ENCODE measurements around the gene ZNF90. TPM values are rescaled to one million over a fixed set of nuclear protein-coding genes. Genes with fewer than 3 reads are reported as not detected.

ZNF90 gene
- total and polyA plus RNA-seq, 2 of the 4 experiments (the other 2 are of a cell fraction): 0.36 to 0.38 TPM

- Histone ChIP-seq H4K91ac (ENCODE audit: insufficient read depth, low read depth, low read length) (no peak overlapping the region), H4K20me1 (ENCODE audit: insufficient read depth, low read length) (no peaks in the 10 kb centered on the region), H3K18ac (ENCODE audit: low read depth, low read length) (no peak overlapping the region), H2AFZ (replicated peaks; ENCODE audit: low read length, poor library complexity) (peak overlapping the region; percentile 88), H4K8ac (ENCODE audit: low read depth in 2 of 2, low read length in 2 of 2) (0 out of 4 replicates have a peak overlapping the region, but pooled peaks of 1 of the 2 experiments have one; percentile 25), H3K9me1 (ENCODE audit: insufficient read depth, low read length) (no peaks in the 10 kb centered on the region), H3K9ac (ENCODE audit: low read depth, low read length) (peak overlapping the region; percentile 31), H2AK9ac (replicated peaks; ENCODE audit: low read depth, low read length, poor library complexity) (no peak overlapping the region), H2BK5ac (ENCODE audit: low read depth, low read length, poor library complexity, severe bottlenecking) (no peak overlapping the region), H2BK15ac (ENCODE audit: low read depth, low read length) (no peak overlapping the region), H3K4me3 (ENCODE audit: insufficient read depth, low read depth, low read length) (peak overlapping the region; percentile 58), H3K23ac (ENCODE audit: low read depth, low read length) (peak overlapping the region; percentile 33; the same call in 1 of the 2 replicates), H3K79me1 (ENCODE audit: low read depth in 1 of 2, low read length in 2 of 2) (peaks cover 0 to 5% of the 10 kb centered on the region in 2 experiments; a peak in 2 of 4 replicates), H3K36me3 (ENCODE audit: control insufficient read depth, insufficient read depth, low read length) (no peaks in the 10 kb centered on the region), H3K9me3 (ENCODE audit: control insufficient read depth, insufficient read depth, low read length) (no peaks in the 10 kb centered on the region; the same call in 1 of the 2 replicates), H3K27ac (ENCODE audit: insufficient read depth, low read length) (no peak overlapping the region), H3K27me3 (ENCODE audit: control insufficient read depth, insufficient read depth, low read length) (no peaks in the 10 kb centered on the region), H3K4ac (ENCODE audit: low read depth, low read length) (no peak overlapping the region), H2AK5ac (ENCODE audit: low read depth, low read length) (no peak overlapping the region), H4K5ac (ENCODE audit: low read depth, low read length) (no peak overlapping the region), H2BK20ac (ENCODE audit: low read depth, low read length) (no peak overlapping the region), H2BK120ac (ENCODE audit: low read depth, low read length) (no peak overlapping the region), H3K4me1 (ENCODE audit: control insufficient read depth, insufficient read depth, low read length) (no peaks in the 10 kb centered on the region), H3K4me2 (ENCODE audit: low read depth, low read length) (peak overlapping the region; percentile 82), H3K14ac (replicated peaks; ENCODE audit: low read depth, low read length) (no peak overlapping the region), H3K56ac (ENCODE audit: extremely low read depth, insufficient read depth, low read length) (no peak overlapping the region)
- 0% methylated on average over 2 of the region's 19 CpGs; no CpG with 5 or more reads in 1 of the 2 experiments for WGBS, 2 experiments (ENCODE audit: extremely low coverage in 2 of 2, insufficient read length in 1 of 2)
- TF ChIP-seq CHD1 (IDR thresholded peaks at IDR 0.05; ENCODE audit: low read depth, low read length) (no peak), SMC3 (IDR thresholded peaks at IDR 0.05; ENCODE audit: low read depth, low read length) (no peak), MAFK (IDR thresholded peaks at IDR 0.05; ENCODE audit: low read depth, low read length) (no peak)
- TF ChIP-seq, protein P1, sequence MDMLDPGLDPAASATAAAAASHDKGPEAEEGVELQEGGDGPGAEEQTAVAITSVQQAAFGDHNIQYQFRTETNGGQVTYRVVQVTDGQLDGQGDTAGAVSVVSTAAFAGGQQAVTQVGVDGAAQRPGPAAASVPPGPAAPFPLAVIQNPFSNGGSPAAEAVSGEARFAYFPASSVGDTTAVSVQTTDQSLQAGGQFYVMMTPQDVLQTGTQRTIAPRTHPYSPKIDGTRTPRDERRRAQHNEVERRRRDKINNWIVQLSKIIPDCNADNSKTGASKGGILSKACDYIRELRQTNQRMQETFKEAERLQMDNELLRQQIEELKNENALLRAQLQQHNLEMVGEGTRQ (IDR thresholded peaks at IDR 0.05; ENCODE audit: low read depth, low read length): peak; percentile 49; the same call in 1 of the 2 replicates
- ChIA-PET CTCF (interaction anchor here (1.0 kb wide), 1 partner anchor 1760 kb away, joined by 3 read pairs; no protein-coding TSS in a partner anchor), POLR2A (ENCODE audit: unreplicated experiment) (no interaction called here)
- intact Hi-C loops (cut with micrococcal nuclease) (no loop called here), in situ Hi-C loops (cut with MboI; ENCODE audit: low sequenced_read_pairs) (no loop called here), dilution Hi-C loops (cut with HindIII; ENCODE audit: low sequenced_read_pairs, unreplicated experiment) (no loop called here)
- no TSS peak for BruUV-seq (replicated peaks)
- ATAC-seq (ENCODE audit: low read depth) (peak; percentile 46), DNase-seq (peak; percentile 18)
These were observed 806 bp downstream of the ZNF90 start for GRCh38 chr19:20078581-20079031.
